HG03439 (cell line): Measurements from ENCODE around the gene TPM2.

Experiments used
- ATAC-seq: cut with Tn5 transposase; IDR thresholded peaks from one replicate; pipeline ENCODE4 v1.9.1; 2021; ENCODE audit warnings: mild to moderate bottlenecking, moderate library complexity; ENCODE audit not compliant: unreplicated experiment

The TPM2 gene

GRCh38 chr9:35696520-35697215, 6.9 kb upstream of the TPM2 start:
- ATAC-seq: peak; percentile 59

- ATAC-seq: no peak
Measured at GRCh38 chr9:35695943-35696401, 6.2 kb upstream of the TPM2 start.

- no peak for ATAC-seq
Measured at GRCh38 chr9:35691757-35692301, 2.1 kb upstream of the TPM2 start.

GRCh38 chr9:35691334-35691650, 1.6 kb upstream of the TPM2 start:
- no peak for ATAC-seq

- ATAC-seq: no peak
Measured at GRCh38 chr9:35690614-35691333, 1.0 kb upstream of the TPM2 start.

- ATAC-seq: no peak
Measured at GRCh38 chr9:35690294-35690613, 529 bp upstream of the TPM2 start.

- ATAC-seq: no peak
Measured at GRCh38 chr9:35688558-35689541, 875 bp downstream of the TPM2 start.

GRCh38 chr9:35687972-35688557, 1.7 kb downstream of the TPM2 start:
- no peak for ATAC-seq

GRCh38 chr9:35687306-35687705, 2.4 kb downstream of the TPM2 start:
- no peak for ATAC-seq

- ATAC-seq: no peak
Measured at GRCh38 chr9:35686222-35687203, 3.2 kb downstream of the TPM2 start.

GRCh38 chr9:35685506-35685905, 4.2 kb downstream of the TPM2 start:
- no peak for ATAC-seq

- no peak for ATAC-seq
Measured at GRCh38 chr9:35684921-35685320, 4.8 kb downstream of the TPM2 start.

GRCh38 chr9:35683323-35683722, 6.4 kb downstream of the TPM2 start:
- no peak for ATAC-seq

- ATAC-seq: no peak
Measured at GRCh38 chr9:35682520-35683315, 7.0 kb downstream of the TPM2 start.

- no peak for ATAC-seq
Measured at GRCh38 chr9:35682051-35682450, 7.7 kb downstream of the TPM2 start.

- no peak for ATAC-seq
Measured at GRCh38 chr9:35681341-35682002, 8.3 kb downstream of the TPM2 start.

GRCh38 chr9:35680331-35681105, 9.2 kb downstream of the TPM2 start:
- ATAC-seq: no peak
